ENCODE results near the gene PPARG. TPM values are rescaled to one million over a fixed set of nuclear protein-coding genes. Genes with fewer than 3 reads are reported as not detected.

The PPARG gene
- total RNA-seq, 1 donor from 2014 or later, result 10.1 TPM

- Mint-ChIP-seq H3K4me3 (no peak overlapping the region), H3K36me3 (peaks cover 7% of the 10 kb centered on the region), H3K27me3 (ENCODE audit: low read depth) (no peaks in the 10 kb centered on the region), H3K9me3 (peaks cover 8% of the 10 kb centered on the region), H3K4me1 (peaks cover 23% of the 10 kb centered on the region), H3K27ac (peak overlapping the region; percentile 52)
- no peak for TF ChIP-seq CTCF (IDR thresholded peaks at IDR 0.05; ENCODE audit: unreplicated experiment)
- DNase-seq (ENCODE audit: low spot score in 2 of 2, unreplicated experiment in 2 of 2), result no peak
These were observed 82.8 kb downstream of the PPARG start for GRCh38 chr3:12371525-12372140.

- no peak for DNase-seq (ENCODE audit: low spot score in 2 of 2, unreplicated experiment in 2 of 2)
- Mint-ChIP-seq H3K27ac (no peak overlapping the region), H3K4me1 (peaks cover 23% of the 10 kb centered on the region), H3K36me3 (no peaks in the 10 kb centered on the region), H3K27me3 (ENCODE audit: low read depth) (no peaks in the 10 kb centered on the region), H3K4me3 (no peak overlapping the region), H3K9me3 (no peaks in the 10 kb centered on the region)
- TF ChIP-seq CTCF (IDR thresholded peaks at IDR 0.05; ENCODE audit: unreplicated experiment), result no peak
These were observed 83.9 kb downstream of the PPARG start for GRCh38 chr3:12372741-12373280.

GRCh38 chr3:12375572-12375971 lies 86.7 kb downstream of the PPARG start:
- no peak overlapping the region for H3K4me3 Mint-ChIP-seq
- no peaks in the 10 kb centered on the region for H3K27me3 Mint-ChIP-seq (ENCODE audit: low read depth)

GRCh38 chr3:12379640-12380429 lies 91.0 kb downstream of the PPARG start:
- Mint-ChIP-seq H3K9me3 (no peaks in the 10 kb centered on the region), H3K27me3 (ENCODE audit: low read depth) (no peaks in the 10 kb centered on the region), H3K36me3 (no peaks in the 10 kb centered on the region), H3K27ac (no peak overlapping the region), H3K4me1 (no peaks in the 10 kb centered on the region), H3K4me3 (no peak overlapping the region)
- DNase-seq (ENCODE audit: low spot score in 2 of 2, unreplicated experiment in 2 of 2), result no peak
- TF ChIP-seq CTCF (IDR thresholded peaks at IDR 0.05; ENCODE audit: unreplicated experiment), result no peak

More at GRCh38 chr3:12375572-12375971, 86.7 kb downstream of the PPARG start:
- peaks cover 17% of the 10 kb centered on the region for H3K4me1 Mint-ChIP-seq
- no peak for DNase-seq (ENCODE audit: low spot score in 2 of 2, unreplicated experiment in 2 of 2)
- no peak overlapping the region for H3K27ac Mint-ChIP-seq
- no peaks in the 10 kb centered on the region for H3K9me3 Mint-ChIP-seq
- H3K36me3 Mint-ChIP-seq, result no peaks in the 10 kb centered on the region
- TF ChIP-seq CTCF (IDR thresholded peaks at IDR 0.05; ENCODE audit: unreplicated experiment), result no peak

- H3K4me1 Mint-ChIP-seq, result no peaks in the 10 kb centered on the region
- H3K4me3 Mint-ChIP-seq, result no peak overlapping the region
- H3K27me3 Mint-ChIP-seq (ENCODE audit: low read depth), result no peaks in the 10 kb centered on the region
- no peak overlapping the region for H3K27ac Mint-ChIP-seq
- no peaks in the 10 kb centered on the region for H3K9me3 Mint-ChIP-seq
- no peak for DNase-seq (ENCODE audit: low spot score in 2 of 2, unreplicated experiment in 2 of 2)
- TF ChIP-seq CTCF (IDR thresholded peaks at IDR 0.05; ENCODE audit: unreplicated experiment), result no peak
- no peaks in the 10 kb centered on the region for H3K36me3 Mint-ChIP-seq
These were observed 91.6 kb downstream of the PPARG start for GRCh38 chr3:12380461-12380860.

Measured in mesothelial cell of epicardium (in vitro differentiated cells).